K562 (cell line): ENCODE data around the gene CHTOP. TPM values are rescaled to one million over a fixed set of nuclear protein-coding genes. Genes with fewer than 3 reads are reported as not detected.
A peak's percentile ranks its signal among the peaks of the same experiment; 100 is the strongest.

ENCODE experiments used
- AFF4 ChIP-seq: sonication (generic); formaldehyde crosslinking; IDR thresholded peaks from 2 replicates; pipeline ENCODE4 v1.8.0; 2023; ENCODE audit warnings: mild to moderate bottlenecking, missing genetic modification reagents
- CBX5 ChIP-seq: IDR thresholded peaks from 2 replicates; pipeline ENCODE4 v1.6.1; 2014; ENCODE audit warnings: low read depth, borderline replicate concordance
- CHD2 ChIP-seq: IDR thresholded peaks from 2 replicates; pipeline ENCODE4 v1.6.1; 2011; ENCODE audit warnings: low read depth, low read length
- DPF2 ChIP-seq: fragments of 450-650 bp; IDR thresholded peaks from 2 replicates; pipeline ENCODE4 v1.6.1; 2016
- EGR1 ChIP-seq: fragments of 450-650 bp; conservative IDR thresholded peaks from 2 replicates; pipeline ENCODE4 v1.6.1; 2017; ENCODE audit warnings: mild to moderate bottlenecking
- EZH2 ChIP-seq: IDR thresholded peaks from 2 replicates; pipeline ENCODE4 v1.6.1; 2012; ENCODE audit warnings: low read depth, mild to moderate bottlenecking, inconsistent platforms, low read length, borderline replicate concordance
- FOXM1 ChIP-seq, 2 experiments: fragments of 450-650 bp in 1 of 2; sonication (generic) in 1 of 2; formaldehyde crosslinking in 1 of 2; IDR thresholded peaks; 2 replicates each; pipeline versions ENCODE4 v1.6.1 to v1.9.0; 2017 to 2022; ENCODE audit warnings: low read depth in 2 of 2, mild to moderate bottlenecking in 2 of 2, missing genetic modification reagents in 1 of 2, moderate library complexity in 1 of 2
- HNRNPK ChIP-seq: fragments of 200-400 bp; formaldehyde crosslinking; IDR thresholded peaks from one replicate; pipeline ENCODE4 v1.6.1; 2018; ENCODE audit warnings: mild to moderate bottlenecking, low read depth, low read length; ENCODE audit not compliant: poor library complexity, severe bottlenecking
- ID3 ChIP-seq, 2 experiments: fragments of 250-450 bp in 1 of 2; fragments of 450-650 bp in 1 of 2; sonication (Bioruptor Pico) in 1 of 2; IDR thresholded peaks; 2 replicates each; pipeline versions ENCODE4 v1.6.1 to v1.8.0; 2016 to 2021; ENCODE audit warnings: mild to moderate bottlenecking in 2 of 2, moderate library complexity in 2 of 2, missing compliant biosample characterization in 1 of 2, missing genetic modification characterization in 1 of 2
- L3MBTL2 ChIP-seq: fragments of 450-650 bp; IDR thresholded peaks from 2 replicates; pipeline ENCODE4 v1.6.1; 2016; ENCODE audit warnings: mild to moderate bottlenecking, moderate library complexity
- MXI1 ChIP-seq: IDR thresholded peaks from 2 replicates; pipeline ENCODE4 v1.6.1; 2011; ENCODE audit warnings: low read depth, mild to moderate bottlenecking, improper control_type of control experiment, low read length
- NFIC ChIP-seq: fragments of 450-650 bp; IDR thresholded peaks from 2 replicates; pipeline ENCODE4 v1.6.1; 2017; ENCODE audit warnings: mild to moderate bottlenecking, inconsistent platforms
- POLR2G ChIP-seq: fragments of 200-400 bp; formaldehyde crosslinking; IDR thresholded peaks from 2 replicates; pipeline ENCODE4 v1.6.1; 2017; ENCODE audit warnings: low read depth, mild to moderate bottlenecking, antibody characterized with exemption, low read length, moderate library complexity
- POLR3A ChIP-seq: IDR thresholded peaks from 2 replicates; pipeline ENCODE4 v1.6.1; 2011; ENCODE audit warnings: borderline replicate concordance, mild to moderate bottlenecking, moderate library complexity; ENCODE audit not compliant: insufficient read length, insufficient read depth; ENCODE audit errors: extremely low read depth
- SMAD1 ChIP-seq: fragments of 150-350 bp; IDR thresholded peaks from 2 replicates; pipeline ENCODE4 v1.6.1; 2014; ENCODE audit warnings: low read length, low read depth; ENCODE audit not compliant: partially characterized antibody
- TARDBP ChIP-seq: fragments of 450-650 bp; IDR thresholded peaks from 2 replicates; pipeline ENCODE4 v1.6.1; 2016
- ZBTB5 ChIP-seq: fragments of 450-650 bp; IDR thresholded peaks from 2 replicates; pipeline ENCODE4 v1.6.1; 2017; ENCODE audit warnings: antibody characterized with exemption
- ZFP36 ChIP-seq: fragments of 150-350 bp; IDR thresholded peaks from 2 replicates; pipeline ENCODE4 v1.6.1; 2018; ENCODE audit warnings: low read length, low read depth; ENCODE audit not compliant: partially characterized antibody
- ZKSCAN3 ChIP-seq: fragments of 250-450 bp; sonication (Bioruptor Pico); IDR thresholded peaks from 2 replicates; pipeline ENCODE4 v1.4.0; 2020
- ZNF124 ChIP-seq: sonication (generic); formaldehyde crosslinking; IDR thresholded peaks from 2 replicates; pipeline ENCODE4 v1.8.1; 2022; ENCODE audit warnings: missing genetic modification reagents
- polyA plus RNA-seq, 8 experiments: library from polyadenylated mRNA; depleted of rRNA in 4 of 8; stranded (reverse) in 5 of 8; unstranded in 3 of 8; fragments of >200 nt; fragmentation: Nextera tagmentation in 2 of 8; fragmentation: Illumina TruSeq in 1 of 8; extraction: Ambion mirVana in 2 of 8; extraction: Trizol in 1 of 8; gene quantifications; 2 replicates each; pipeline versions ENCODE4 v1.2.1 to v1.2.3, GENCODE V29; 2011 to 2014; ENCODE audit warnings: inconsistent platforms in 1 of 8, missing spikeins in 1 of 8
- total RNA-seq, 7 experiments: library from RNA; depleted of rRNA in 6 of 7; stranded (reverse); fragments of >200 nt in 6 of 7; fragmentation: Illumina TruSeq in 2 of 7; extraction: Trizol in 2 of 7; gene quantifications; 2 replicates each; pipeline versions ENCODE4 v1.2.1 to v1.2.3, GENCODE V29; 2011 to 2021; ENCODE audit warnings: low replicate concordance in 1 of 7

Gene CHTOP
- total and polyA plus RNA-seq, 9 of the 15 experiments (the other 6 are each of a cell fraction or from before 2014, with no cell fraction given), result 10.2 to 91.8 (median 60.8) TPM

- TF ChIP-seq ID3 (CRISPR knock-in tag; IDR thresholded peaks at IDR 0.05) (no peak), ID3 (tag; IDR thresholded peaks at IDR 0.05) (0 out of 2 replicates have a peak, but pooled peaks have one; percentile 49), ZBTB5 (peak; percentile 76), CBX5 (no peak), ZNF124 (CRISPR knock-in tag) (no peak), SMAD1 (peak; percentile 75), POLR2G (peak; percentile 78), DPF2 (no peak; the same call in 1 of the 2 replicates), CHD2 (peak; percentile 78), TARDBP (peak; percentile 53; the same call in 1 of the 2 replicates), EGR1 (no peak), L3MBTL2 (peak; percentile 68), ZFP36 (peak; percentile 9), ZKSCAN3 (no peak), POLR3A (peak; percentile 99), HNRNPK (no peak), NFIC (peak; percentile 86), FOXM1 (IDR thresholded peaks at IDR 0.05; ENCODE audit: low read depth) (peak; percentile 88), FOXM1 (CRISPR knock-in tag; IDR thresholded peaks at IDR 0.05; ENCODE audit: low read depth) (no peak), MXI1 (peak; percentile 32; the same call in 1 of the 2 replicates), AFF4 (CRISPR knock-in tag) (peak; percentile 88), EZH2 (no peak)
Measured at GRCh38 chr1:153670859-153671627, 37.2 kb downstream of the CHTOP start, which contains the start of gene ILF2 (continued).
